Esophagus mucosa (tissue), 1 donor: ENCODE data around the gene MS4A14. TPM values are rescaled to one million over a fixed set of nuclear protein-coding genes. Genes with fewer than 3 reads are reported as not detected.
"Not testable (repeated sequence)": the region's sequence is repeated elsewhere in the genome, so short reads cannot be mapped to it uniquely, and the experiment has no call there.

Experiments used
- ATAC-seq: fragments of 200-7000 bp; cut with Tn5 transposase; one replicate; pipeline ENCODE4 v1.9.1; 2020
- total RNA-seq: library from RNA; stranded (reverse); gene quantifications from one replicate; pipeline ENCODE4 v1.2.4, GENCODE V29; 2023
- donor health status: DM: yes; HTN: yes; CAD: no.

The MS4A14 gene
- total RNA-seq, 1 donor from 2014 or later, result 0.08 TPM

- ATAC-seq, result no peak
Observed at GRCh38 chr11:60390419-60390818, 5.8 kb upstream of the MS4A14 start.

GRCh38 chr11:60392361-60392760, 3.9 kb upstream of the MS4A14 start:
- ATAC-seq, result no peak

DNA sequence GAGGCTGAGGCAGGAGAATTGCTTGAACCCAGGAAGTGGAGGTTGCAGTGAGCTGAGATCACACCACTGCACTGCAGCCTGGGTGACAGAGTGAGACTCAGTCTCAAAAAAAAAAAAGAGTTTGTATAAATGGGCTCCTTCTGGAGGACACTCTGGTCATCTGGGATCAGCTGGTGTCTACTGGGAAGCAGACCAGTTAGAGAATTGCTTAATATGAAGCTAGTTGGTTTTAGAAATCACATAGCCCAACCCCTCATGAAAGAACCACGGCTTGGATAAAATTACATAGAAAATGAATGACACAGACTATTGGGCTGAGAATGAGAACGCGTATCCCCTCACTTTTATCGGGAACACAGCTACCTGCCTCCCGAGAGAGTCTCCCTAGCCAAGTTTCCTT, 3.2 kb upstream of the MS4A14 start:
- no peak for ATAC-seq

GRCh38 chr11:60394666-60395380, 1.4 kb upstream of the MS4A14 start:
- ATAC-seq, result no peak

DNA sequence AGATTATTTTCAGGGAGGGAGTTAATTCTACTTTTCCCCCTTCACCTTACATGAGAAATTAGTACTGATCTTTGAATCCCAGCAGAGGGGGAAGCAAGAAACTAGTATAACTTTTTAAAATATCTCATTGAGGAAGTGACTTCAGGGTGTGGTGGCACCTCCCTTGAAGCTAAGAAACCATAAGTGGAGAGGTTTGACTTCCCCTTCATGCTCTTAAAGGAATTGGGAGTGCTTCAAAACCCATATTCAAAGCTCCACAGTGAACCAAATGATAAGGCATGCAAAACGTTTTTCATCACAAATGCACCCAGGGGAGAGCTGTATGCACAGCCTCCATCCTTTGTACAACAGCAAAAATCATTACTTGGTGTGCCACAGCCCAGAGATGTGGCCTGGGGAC, 540 bp downstream of the MS4A14 start:
- peak; percentile 38 for ATAC-seq

DNA sequence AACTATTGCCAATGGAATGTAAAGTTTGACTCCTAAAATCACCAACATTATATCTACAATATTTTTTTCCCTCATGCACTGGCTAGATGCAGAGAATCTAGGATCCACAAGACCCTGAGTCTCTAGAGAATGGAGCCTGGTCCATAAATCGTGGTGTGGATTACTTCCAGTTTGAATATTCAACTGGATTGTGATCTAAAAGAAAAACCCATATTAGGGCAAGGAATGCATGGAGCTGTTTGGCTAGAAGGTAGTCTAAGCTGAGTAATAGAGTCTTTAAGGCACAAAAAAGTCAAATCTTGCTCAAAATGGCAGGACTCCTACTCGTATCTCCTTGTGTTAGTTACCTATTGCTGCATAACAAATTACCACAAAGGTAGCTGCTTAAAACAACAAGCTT, 23.8 kb downstream of the MS4A14 start:
- no peak for ATAC-seq

GRCh38 chr11:60422609-60423008, 26.4 kb downstream of the MS4A14 start:
- ATAC-seq, result no peak

DNA sequence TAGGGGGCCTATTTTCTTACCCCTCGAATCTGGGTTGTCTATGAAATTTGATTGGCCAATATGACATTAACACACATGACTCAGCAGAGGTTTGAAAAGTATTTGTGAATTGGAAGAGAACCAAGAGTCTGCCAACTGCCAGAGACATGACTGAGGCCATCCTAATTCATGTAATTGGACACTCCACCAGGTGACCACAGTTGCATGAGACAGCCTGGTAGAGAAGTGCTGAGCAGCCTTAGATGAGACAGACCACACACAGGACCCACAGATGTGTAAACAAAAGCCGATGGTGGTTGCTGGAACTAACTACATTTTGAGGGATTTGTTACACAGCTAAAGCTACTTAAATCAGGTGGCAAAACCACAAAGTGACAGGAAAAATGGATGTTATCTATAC, 32.3 kb downstream of the MS4A14 start:
- no peak for ATAC-seq

- ATAC-seq, result no peak
Observed at GRCh38 chr11:60429272-60429671, 33.0 kb downstream of the MS4A14 start, which contains the start of gene MS4A5. MS4A5 (plus strand) TSS chr11:60429572; CDS start chr11:60429675, 103 bp downstream.

GRCh38 chr11:60431251-60431650, 35.0 kb downstream of the MS4A14 start:
- no peak for ATAC-seq

- no peak for ATAC-seq
Observed at GRCh38 chr11:60433401-60433800, 37.1 kb downstream of the MS4A14 start.

- ATAC-seq, result no peak
Observed at GRCh38 chr11:60447070-60447469, 50.8 kb downstream of the MS4A14 start.

GRCh38 chr11:60447846-60448245, 51.6 kb downstream of the MS4A14 start:
- ATAC-seq, result no peak

- not testable (repeated sequence) for ATAC-seq
Observed at GRCh38 chr11:60451185-60451584, 54.9 kb downstream of the MS4A14 start.

DNA sequence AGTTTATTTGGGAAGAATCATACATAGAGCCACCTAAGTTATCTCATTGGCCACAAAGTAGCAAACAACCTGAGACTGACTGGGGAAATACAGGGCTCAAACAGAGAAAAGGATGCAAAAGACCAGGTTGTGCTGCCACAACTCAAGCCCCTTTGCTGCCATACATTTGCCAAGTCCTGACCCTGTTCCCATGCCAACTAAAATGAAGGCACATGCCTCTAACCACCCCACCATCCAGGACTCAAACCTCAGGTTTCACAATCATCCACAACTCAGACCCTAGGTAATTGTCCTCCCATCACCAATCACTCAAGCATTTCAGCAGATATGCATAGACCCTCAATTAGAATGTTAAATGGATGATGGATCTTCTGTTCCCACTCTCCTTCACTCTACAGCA, 58.0 kb downstream of the MS4A14 start:
- ATAC-seq, result no peak

DNA sequence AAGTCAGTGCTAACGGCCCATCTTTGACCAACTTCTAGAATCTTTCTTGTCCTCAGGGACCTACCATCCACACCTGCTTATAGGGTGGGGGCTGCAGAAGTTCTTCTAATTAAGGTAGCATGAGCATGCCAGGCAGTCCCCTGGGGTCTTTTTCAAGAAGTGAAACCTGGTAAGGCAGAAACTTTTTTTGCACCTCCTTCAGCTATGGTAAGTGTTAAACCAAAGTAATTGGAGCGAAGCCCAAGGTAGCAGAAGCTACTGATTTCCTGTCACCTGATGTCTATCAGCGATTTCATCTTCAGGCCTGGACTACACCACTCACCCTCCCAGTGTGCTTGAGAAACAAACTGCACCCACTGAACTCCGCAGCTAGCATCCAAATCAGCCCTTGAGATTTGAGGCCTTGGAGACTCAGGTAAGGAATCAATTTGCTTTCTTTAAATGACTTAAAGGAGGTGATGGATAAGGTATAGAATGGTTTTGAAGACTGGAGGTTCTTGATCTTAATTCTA, 59.3 kb downstream of the MS4A14 start, which contains the start of gene MS4A1:
TSS of gene MS4A1 (plus strand) at position 317 of the 512 bp plus-strand sequence. CDS start 6,528 bp downstream, outside the sequence.
- ATAC-seq, result peak; percentile 76

- no peak for ATAC-seq
Observed at GRCh38 chr11:60457576-60457975, 61.3 kb downstream of the MS4A14 start.

- ATAC-seq, result no peak
Observed at GRCh38 chr11:60459345-60459744, 63.1 kb downstream of the MS4A14 start.

Other genes with a start within 250 kb of the MS4A14 start
- 4.9 TPM for gene MS4A6A, start 213.4 kb upstream of the MS4A14 start, total RNA-seq
- gene MS4A4E, start 153.3 kb upstream of the MS4A14 start, total RNA-seq, result 0.64 TPM
- gene MS4A4A, start 115.8 kb upstream of the MS4A14 start, total RNA-seq, result 0.24 TPM
- gene MS4A6E, start 69.2 kb upstream of the MS4A14 start, total RNA-seq, result not detected
- gene MS4A7, start 17.9 kb upstream of the MS4A14 start, total RNA-seq, result 1.4 TPM
- not detected for gene MS4A5, start 33.1 kb downstream of the MS4A14 start, total RNA-seq
- 2.9 TPM for gene MS4A1, start 59.4 kb downstream of the MS4A14 start, total RNA-seq
- gene MS4A12, start 96.3 kb downstream of the MS4A14 start, total RNA-seq, result not detected
- not detected for gene MS4A13, start 118.9 kb downstream of the MS4A14 start, total RNA-seq